Hematopoietic multipotent progenitor cell treated with erythropoietin and hydrocortisone succinate and interleukin-3 and kit ligand, for 6 days (in vitro differentiated cells): ENCODE data around the gene ARHGAP24.
"Not testable (repeated sequence)": the region's sequence is repeated elsewhere in the genome, so short reads cannot be mapped to it uniquely, and the experiment has no call there.

Experiments used
- DNase-seq: peaks from one replicate; pipeline ENCODE4 v3.0.0-alpha.2; 2015

The ARHGAP24 gene

DNA sequence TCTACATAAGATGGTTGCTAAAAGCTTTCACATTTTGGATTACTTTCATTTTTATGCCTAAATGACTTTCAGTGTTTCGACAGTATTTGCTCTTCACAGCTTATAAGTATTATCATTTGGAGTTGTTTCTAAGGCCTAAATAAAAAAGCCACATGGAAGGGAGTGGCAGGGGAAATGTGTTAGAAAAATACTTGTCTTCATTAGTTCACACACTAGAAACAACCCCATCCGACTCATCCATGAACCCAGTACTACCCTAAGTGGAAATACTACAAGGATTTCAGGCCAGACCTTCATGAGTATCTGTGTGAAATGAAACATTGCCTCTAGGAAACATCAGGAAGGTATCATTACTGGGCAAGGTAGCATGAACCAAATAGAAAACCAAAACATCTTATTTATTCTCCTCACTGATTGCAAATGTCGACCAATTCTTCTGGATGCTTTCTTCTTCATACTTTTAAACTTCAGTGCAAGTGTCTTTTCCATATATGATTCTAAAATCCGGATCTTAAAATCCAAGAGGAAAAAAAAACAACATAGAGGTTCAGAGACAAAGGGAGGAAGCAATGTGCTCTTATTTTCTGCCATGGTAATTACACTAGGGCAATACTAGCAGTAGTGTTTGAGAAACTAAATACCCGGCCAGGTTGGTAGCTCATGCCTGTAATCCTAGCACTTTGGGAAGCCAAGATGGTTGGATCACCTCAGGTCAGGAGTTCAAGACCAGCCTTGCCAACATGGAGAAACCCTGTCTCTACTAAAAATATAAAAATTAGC lies 349.4 kb downstream of the ARHGAP24 start:
- DNase-seq, result no peak

DNA sequence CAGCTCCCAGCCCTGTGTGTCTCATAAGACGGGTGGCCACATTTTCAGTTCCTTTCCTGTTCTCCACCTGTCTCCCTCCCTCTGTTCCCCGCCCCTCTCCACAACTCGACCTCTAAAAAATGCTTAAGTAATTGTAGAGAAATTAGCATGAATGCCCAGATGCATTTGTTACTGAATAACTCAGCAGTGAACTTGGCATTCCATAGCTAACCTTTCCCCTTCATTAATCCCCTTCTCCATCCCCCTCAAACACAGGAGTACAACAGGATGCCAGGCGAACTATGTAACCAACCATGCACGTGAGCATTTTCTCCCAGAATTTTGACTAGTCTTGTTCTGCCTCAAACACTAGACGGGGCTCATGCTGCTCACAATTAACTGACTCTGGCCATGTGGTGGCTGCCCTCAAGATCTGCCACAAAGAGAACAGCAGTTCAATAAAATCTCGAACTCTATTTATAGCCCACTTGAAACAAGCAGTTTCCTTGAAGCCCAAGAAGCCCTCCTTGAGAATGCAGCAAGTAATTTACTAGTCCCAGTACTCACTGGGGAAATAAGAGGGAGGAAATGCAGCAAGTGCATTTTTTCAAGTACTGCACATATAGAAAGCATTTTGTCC lies 351.2 kb downstream of the ARHGAP24 start:
- peak; percentile 16 for DNase-seq

DNA sequence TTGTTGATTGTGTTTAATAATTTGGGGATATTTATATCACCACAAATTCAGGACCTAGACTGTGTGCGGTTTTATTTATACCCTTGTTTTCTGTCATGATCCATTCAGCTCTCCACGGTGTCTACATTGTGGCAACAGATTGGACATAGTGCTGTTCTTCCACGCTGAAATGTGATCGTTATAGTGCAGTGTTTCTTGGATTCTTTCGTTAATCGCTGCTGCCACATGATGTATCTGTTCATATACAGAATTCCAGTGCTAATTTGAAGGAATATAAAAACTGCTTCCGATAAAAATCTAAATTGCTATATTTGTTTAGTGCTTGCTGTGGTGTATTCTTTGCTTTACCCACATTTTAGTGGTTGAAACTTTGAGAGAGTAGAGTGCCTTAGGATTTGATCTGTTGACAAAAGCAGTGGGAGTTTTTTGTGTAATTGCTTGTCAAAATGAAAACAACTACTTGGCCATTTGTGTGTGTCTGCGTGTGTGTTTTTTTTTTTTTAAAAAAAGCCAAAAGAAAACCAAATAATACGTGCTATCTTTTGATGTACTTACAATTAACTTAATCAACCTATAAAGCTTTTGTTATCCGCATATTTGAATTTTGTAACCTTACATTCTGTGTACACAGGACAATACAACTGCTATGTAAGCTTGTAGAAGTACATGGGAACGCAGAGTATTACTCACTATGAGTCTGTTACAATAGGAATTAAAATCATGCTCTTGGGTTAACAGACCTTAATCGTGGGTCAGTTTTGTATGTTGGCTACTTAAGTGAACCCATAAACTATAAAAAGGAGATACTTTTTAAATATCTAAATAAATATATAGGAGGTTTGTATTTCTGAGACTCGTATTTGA lies 353.3 kb downstream of the ARHGAP24 start:
- DNase-seq, result no peak

DNA sequence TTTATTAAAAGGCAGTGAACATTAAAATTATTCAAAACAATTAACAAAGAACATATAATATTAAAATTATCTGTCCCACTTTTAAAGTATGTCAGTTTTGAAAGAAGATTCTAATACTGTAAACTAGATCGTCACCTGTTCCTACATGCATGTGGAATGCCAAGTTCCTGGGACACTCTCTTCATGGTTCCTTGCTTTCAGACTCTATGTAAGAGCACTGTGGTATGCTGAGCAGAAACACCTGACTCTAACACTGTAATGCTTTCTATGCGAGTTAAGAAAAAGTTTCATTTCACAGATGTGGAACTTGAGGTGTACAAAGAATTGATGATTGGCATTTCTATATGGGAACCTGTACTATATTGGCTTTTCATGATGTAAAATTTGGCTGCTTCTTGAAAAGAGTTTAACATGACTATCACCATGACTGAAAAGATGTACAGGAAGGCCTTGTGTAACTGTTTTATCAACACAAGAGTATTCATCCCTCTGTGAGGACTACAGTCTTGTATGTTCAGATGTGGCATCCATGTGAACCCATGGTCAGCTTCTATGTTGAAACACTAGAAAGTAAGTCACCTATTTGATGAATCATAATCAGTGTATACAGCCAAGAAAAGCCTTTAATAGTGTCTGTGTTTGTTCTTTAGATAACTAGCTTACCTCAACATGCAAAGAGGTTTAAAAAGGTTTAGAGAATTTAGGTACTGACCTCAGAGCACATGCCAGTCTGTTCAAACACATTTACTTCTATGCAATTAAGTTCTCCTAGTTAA lies 354.5 kb downstream of the ARHGAP24 start:
- no peak for DNase-seq

DNA sequence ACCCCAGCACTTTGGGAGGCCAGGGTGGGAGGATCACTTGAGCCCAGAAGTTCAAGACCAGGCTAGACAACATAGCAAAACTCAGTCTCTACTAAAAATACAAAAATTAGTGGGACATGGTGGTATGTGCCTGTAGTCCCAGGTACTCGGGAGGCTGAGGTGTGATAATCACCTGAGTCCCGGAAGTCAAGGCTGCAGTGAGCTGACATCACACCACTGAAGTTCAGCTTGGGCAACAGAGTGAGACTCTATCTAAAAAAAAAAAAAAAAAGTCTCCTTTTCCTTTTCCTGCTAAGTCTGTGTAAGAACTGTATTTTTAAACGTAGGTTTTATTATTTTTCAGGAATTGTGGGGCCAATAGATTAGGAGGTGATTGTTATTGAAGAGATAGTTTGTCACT lies 356.7 kb downstream of the ARHGAP24 start:
- no peak for DNase-seq

DNA sequence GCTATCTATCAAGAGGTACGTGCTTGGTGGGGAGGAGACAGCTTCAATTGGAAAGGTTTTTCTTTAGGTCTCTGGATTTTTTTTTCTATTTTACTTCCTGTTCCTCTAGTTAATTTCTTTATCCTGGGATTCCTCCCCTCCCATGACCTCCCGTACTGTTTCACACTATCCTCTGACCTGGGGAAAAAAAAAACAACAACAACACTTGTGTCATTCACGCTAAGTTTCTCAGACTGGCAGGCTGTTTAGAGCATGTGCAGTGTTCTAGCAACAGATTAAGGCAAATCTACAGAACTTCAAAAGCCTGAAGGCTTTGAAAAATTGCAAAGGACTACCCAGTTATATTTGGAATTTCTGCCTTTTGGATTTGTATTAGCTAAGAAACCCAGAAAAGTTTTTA lies 358.4 kb downstream of the ARHGAP24 start:
- no peak for DNase-seq

DNA sequence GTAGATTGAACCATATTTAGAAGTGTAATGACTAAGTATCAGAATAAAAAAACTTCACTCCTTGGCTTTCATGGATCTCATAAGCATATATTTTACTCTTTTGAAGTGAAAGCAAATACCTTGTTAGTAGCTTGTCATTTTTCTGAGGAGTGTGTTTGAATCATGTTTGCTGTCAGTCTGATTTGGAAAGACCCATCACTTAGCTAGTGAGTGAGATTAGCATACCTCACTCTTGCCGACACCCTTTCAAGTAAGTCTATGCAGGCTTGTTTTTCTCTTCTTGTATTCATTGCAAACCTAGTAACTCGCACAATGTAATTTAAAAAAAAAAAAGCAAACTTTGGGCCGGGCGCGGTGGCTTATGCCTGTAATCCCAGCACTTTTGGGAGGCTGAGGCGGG lies 360.0 kb downstream of the ARHGAP24 start:
- DNase-seq, result no peak

DNA sequence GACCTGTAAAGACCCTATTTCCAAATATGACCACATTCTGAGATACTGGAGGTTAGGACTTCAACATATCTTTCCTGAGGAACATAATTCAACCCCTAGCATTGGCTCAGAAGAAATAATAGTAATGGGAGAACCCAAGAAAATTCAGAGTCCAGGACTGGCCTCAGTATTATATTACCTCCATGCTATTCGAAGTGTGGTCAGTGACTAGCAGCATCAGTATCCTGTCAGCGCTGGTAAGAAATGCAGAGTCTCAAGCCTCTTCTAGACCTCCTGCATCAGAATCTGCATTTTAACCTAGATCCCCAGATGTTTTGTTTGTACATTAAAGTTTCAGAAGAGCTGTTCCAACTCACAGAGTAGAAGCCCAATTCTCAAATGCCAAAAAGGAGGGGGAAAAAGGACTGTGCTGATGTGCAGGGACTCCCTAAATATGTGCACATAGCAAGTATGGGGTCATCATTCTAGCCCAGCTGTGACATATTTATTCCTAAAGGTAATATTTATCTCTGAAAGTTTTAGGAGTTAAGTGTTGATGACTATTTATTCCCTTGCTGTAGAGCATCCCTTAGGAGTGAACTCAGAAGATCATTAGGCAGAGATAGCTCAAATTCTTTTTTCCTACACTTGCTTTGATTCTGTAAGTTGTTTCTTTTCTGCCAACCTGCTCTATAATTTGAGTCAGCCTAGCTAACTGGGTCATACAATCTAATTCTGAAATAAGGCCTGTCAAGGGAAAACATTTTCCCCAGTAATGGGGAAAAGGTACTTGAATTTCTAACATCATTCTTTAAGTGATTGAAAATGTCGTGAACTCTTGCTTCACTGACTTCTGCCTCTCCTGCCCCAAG lies 361.9 kb downstream of the ARHGAP24 start:
- DNase-seq, result no peak

DNA sequence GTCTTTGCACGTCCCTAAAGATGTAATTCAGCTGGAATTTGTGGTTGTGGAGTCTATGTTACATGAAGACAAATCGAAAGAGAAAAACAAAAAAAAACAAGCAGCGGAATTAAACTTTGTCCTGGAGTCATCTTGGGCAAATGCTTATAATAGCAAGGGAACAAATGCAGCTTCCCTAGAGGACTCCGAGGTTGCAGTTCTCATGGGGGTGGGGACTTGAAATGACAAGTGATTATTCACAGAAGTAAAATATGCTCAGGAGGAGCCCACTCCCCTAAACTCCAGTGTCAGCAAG lies 362.4 kb downstream of the ARHGAP24 start:
- DNase-seq, result no peak

DNA sequence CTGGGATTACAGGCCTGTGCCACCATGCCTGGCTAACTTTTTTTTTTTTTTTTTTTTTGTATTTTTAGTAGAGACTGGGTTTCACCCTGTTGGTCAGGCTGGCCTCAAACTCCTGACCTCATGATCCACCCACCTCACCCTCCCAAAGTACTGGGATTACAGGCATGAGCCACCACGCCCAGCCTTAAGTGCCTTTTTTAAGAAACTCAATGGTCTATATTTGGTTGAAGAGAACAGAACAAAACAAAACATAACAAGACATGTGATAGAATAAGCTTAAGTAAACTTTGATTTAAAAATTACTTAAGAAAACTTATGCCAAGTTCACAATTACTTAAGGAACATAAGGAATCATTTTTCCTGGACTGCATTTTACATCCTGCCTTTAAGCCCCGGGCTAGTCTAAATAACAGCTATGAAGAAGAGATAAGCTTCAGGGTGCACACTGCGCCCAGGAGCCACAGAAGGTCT lies 365.1 kb downstream of the ARHGAP24 start:
- DNase-seq, result not testable (repeated sequence)

DNA sequence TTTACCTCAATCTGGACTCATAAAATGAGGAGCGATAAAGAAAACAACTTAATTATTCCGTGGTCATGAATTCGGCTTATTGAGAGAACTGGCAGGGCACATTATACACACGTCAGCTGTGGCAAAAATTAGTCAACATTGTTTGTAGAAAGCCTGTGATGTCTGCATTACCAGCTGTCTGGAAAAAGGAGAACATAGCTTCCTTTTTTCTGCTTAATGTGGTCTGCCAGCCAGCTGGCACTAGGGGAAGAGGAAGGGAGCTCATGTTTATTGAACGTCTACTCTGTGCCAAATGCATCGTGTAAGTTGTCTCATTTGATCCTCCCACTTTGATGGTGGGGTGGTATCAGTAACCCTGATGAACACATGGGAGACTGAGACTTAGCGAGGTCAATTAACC lies 367.6 kb downstream of the ARHGAP24 start:
- peak; percentile 50 for DNase-seq

DNA sequence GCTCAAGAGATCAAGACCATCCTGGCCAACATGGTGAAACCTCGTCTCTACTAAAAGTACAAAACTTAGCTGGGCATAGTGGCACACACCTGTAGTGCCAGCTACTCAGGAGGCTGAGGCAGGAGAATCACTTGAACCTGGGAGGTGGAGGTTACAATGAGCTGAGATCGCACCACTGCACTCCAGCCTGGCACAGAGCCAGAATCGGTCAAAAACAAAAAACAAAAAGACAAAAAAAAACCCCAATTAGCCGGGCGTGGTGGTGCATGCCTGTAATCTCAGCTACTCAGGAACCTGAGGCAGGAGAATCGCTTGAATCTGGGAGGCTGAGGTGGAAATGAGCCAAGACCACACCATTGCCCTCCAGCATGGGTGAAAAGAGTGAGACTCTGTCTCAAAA lies 378.8 kb downstream of the ARHGAP24 start:
- DNase-seq, result not testable (repeated sequence)

DNA sequence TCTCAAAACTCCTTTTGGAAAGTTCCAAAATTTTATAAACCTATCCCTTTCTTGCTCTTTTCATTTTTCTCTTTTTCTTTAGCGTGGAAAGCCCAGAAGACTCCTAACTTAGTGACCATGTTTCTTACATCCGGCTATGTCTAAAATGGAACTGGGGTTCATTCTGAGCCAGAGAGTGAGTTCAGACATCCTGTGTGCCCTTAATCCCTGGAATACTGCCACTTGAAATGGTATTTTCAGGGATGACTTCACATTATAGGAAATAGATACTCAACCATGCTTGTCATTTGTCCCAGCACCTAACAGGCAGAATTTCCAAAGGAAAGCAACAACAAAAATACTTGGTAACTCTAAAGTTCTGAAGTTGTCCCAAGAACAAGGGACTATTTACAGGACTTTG lies 379.6 kb downstream of the ARHGAP24 start:
- DNase-seq, result no peak

DNA sequence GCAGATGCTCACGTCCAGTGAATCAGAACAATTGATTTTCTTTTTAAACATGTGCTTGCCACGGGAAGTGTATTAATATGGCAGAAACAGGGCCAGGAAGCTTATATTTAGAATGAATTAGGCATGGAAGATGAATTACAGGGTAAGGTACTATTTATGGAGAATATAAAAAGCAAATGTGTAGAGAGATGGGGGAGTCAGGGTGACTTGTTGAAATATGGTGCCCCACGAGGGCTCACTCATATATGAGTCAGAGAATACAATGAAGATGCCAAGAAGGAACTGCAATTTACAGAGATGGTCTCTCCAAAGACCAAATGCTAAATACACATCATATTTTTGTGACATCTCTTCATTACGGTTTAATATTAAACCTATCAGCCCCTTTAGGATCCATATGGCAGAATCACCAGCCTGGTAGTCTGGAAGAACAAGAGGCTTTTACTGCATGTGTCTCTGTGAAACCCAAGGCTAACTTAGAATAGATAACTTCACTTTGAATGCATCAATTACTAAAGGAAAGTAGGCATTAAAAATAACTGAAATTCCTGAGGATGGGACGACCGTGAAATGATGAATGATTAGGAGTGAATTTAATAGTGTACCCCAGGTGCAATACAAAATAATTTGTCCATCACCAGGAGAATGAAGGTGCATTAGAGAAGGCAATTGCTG lies 385.3 kb downstream of the ARHGAP24 start:
- DNase-seq, result no peak

DNA sequence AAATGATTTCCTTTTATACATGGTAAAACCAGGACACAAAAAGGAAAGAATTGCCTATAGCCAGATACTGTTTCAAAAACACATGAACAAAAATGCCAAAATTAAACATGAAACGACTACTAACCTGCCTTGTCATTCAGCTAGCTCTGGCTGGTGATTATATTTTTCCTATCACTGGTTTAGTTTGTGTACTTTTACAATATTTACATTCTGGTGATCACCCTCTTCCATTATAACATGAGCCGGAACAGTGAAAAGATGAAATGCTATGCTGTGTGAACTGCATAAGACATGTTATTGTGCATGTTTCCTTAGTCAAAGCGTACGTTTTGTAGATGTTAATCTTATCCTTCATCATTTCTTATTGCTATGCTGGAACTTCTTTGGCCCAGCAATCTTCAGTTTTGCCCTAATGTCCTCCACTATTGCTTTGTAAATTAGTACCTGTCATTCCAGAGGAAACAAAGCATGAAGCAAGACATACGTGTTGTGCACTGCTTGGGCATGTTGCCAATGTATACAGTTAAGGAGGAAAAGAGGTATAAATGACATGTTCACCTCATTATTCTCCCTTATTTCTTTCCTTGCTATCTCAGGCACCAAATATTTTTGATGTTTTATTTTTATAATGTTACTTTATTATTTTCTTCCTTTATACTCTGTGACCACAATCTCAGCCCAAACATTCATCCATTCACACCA lies 386.3 kb downstream of the ARHGAP24 start:
- no peak for DNase-seq

DNA sequence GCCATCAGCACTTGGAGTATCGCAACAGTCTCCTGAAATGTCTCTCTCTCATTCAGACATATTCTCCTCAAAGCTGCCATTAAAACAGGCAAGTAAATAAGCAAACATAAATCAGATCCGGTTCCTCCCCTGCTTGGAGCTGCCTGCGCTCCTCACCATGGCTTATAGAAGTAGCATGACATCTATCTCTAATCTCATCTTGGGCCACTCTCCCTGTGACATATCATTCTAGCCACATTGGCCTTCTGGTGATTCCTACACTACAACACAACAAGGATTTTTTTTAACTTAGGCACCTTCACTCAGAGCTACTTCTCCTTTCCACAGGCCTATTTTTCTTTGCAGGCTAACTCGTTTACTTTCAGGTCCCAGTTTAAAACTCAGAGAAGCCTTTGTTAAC lies 387.9 kb downstream of the ARHGAP24 start:
- no peak for DNase-seq

DNA sequence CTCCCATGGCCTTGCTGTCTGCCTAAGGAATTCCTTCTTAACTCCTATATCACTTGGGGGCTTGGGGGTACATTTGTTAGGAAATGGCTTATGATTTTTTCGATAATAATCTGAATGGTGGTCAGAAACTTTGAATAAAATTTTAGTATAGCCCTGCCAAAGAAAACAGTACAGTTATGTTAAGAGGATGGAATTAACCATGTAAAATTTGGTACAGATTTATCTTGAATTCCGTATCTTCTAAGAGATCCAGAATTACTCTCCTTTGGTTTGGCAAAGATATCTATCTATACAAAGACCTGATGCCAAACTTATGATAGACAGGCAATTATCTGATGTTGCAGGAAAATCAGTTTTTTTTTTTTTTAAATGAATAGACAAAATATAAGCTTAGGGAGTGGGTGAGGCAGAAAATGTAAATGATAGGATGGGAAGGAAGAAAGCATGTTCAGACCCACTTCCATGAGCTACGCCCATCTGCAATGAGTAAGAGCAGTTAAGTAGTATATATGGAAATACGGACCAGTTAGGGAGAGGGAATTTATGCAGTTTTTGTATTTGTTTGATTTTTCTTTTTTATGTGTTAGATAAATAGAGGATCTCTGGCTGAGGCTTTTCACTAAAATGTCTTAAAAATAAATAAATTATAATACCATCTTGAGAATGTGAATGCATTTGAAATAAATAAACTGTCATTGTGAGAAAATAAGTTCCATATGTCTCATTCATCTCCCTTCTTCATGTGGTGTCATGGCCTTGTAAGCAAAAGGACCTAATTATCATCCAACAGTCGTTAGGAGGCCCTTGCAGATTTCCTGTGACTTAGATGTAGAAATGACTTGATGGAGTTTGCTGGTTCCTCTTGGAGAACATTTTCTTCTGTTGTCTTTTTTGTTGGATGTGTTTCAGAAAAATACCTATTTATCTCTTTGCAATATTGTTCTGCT lies 389.6 kb downstream of the ARHGAP24 start:
- DNase-seq, result no peak

DNA sequence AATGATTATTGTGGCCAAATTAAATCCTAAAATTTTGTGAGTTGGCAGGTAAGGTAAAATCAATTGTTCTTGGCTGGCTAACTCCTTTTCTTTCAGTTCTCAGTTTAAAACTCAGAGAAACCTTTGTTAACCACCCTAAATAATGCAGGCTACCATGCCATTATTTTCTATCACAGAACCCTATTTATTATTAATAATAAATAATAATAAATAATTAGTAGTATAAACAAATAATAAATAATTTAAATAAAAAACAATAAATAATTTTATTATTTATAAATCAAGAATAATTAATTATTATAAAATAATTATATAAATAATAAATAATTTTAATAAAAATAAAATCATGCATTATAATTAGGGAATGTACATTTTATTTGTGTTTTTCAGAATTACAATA lies 390.3 kb downstream of the ARHGAP24 start:
- DNase-seq, result no peak

DNA sequence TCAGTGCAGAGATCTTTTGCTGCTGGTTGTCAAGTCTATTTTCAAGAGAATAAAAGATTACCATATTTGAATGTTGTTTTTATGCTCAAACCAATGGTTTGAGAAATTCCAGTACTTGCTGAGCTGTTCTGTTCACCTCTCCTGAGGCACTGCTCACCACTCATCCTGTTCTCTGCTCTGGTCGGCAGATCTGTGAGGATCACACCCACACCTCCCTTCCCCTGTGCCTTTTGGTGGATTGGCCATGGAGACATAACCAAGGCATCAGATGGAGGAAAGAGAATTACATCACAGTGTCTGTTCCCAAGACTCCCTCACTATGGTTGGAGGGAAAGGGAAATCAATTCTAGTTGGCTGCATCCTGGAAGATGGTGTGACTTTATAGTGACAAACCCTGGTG lies 391.6 kb downstream of the ARHGAP24 start:
- DNase-seq, result no peak

DNA sequence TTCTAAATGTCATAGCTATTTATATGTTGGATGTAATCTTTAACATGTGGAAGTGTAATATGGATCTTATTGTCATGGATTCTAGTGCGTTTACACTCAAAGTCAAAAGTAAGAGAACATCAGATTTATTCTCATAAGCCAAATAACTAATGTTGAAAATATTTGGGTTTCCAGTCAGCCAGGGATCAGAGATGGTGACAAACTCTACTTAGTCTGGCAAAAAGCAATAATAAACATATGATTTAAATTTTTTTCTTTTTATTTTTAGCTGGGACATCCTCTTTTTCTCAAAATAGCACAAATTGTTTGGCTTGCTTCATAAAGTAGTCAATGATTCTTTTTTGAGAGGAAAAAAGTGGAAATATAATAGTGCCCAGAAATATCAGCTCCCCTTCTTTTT lies 392.3 kb downstream of the ARHGAP24 start:
- DNase-seq, result no peak
